CD4-positive, alpha-beta T cell (primary cell): ENCODE data around the gene NR1H4. TPM values are rescaled to one million over a fixed set of nuclear protein-coding genes. Genes with fewer than 3 reads are reported as not detected.

Experiments used
- ATAC-seq: fragments of 200-7000 bp; cut with Tn5 transposase; one replicate; pipeline ENCODE4 v1.10.0; 2022; ENCODE audit warnings: mild to moderate bottlenecking; ENCODE audit not compliant: poor library complexity
- CTCF ChIA-PET: fragments of 350-600 bp; sonication (Branson Sonifier 250); formaldehyde crosslinking; loops from one replicate; lab custom pipeline; 2021; ENCODE audit warnings: antibody characterized with exemption, inconsistent platforms; lab: Charles Lee
- POLR2A ChIA-PET: fragments of 350-600 bp; sonication (Branson Sonifier 250); formaldehyde crosslinking; loops from one replicate; lab custom pipeline; 2021; ENCODE audit warnings: antibody characterized with exemption, inconsistent platforms; lab: Charles Lee
- DNase-seq, 14 experiments: peaks; one replicate each; pipeline ENCODE4 v3.0.0-alpha.2; 2013 to 2020; ENCODE audit warnings: mixed read lengths in 2 of 14
- H3K27ac ChIP-seq, 2 donors: one replicate each; pipeline versions ENCODE4 v1.5.1 to v1.7.0; 2013; ENCODE audit warnings: low read length in 2 of 2, low read depth in 1 of 2, mild to moderate bottlenecking in 1 of 2
- H3K27me3 ChIP-seq, 2 experiments: 1 replicate in 1 of 2; 2 replicates in 1 of 2; pipeline versions ENCODE4 v1.6.1 to v1.7.0; 2013; ENCODE audit warnings: low read length in 2 of 2, control low read depth in 1 of 2, mild to moderate bottlenecking in 1 of 2, moderate library complexity in 1 of 2; ENCODE audit not compliant: insufficient read depth in 2 of 2, control insufficient read depth in 1 of 2
- H3K36me3 ChIP-seq: one replicate; pipeline ENCODE4 v1.6.1; 2013; ENCODE audit warnings: low read length, control low read depth; ENCODE audit not compliant: insufficient read depth
- H3K4me1 ChIP-seq: one replicate; pipeline ENCODE4 v1.6.1; 2013; ENCODE audit warnings: low read length, control low read depth; ENCODE audit not compliant: insufficient read depth
- H3K4me3 ChIP-seq: one replicate; pipeline ENCODE4 v1.5.1; 2013; ENCODE audit warnings: mild to moderate bottlenecking, low read length, moderate library complexity
- H3K9me3 ChIP-seq, 2 experiments: 1 replicate in 1 of 2; 2 replicates in 1 of 2; pipeline versions ENCODE4 v1.6.1 to v1.7.0; 2013; ENCODE audit warnings: low read length in 2 of 2, mild to moderate bottlenecking in 2 of 2, control low read depth in 1 of 2, moderate library complexity in 1 of 2; ENCODE audit not compliant: control insufficient read depth in 1 of 2, insufficient read depth in 1 of 2
- H3K27ac Mint-ChIP-seq: one replicate; pipeline ENCODE4 v1.8.0; 2020; ENCODE audit warnings: mixed read lengths
- H3K27me3 Mint-ChIP-seq: one replicate; pipeline ENCODE4 v1.8.0; 2021; ENCODE audit warnings: mixed read lengths
- H3K36me3 Mint-ChIP-seq: one replicate; pipeline ENCODE4 v1.8.0; 2021; ENCODE audit warnings: low read depth, mixed read lengths
- H3K4me1 Mint-ChIP-seq: one replicate; pipeline ENCODE4 v1.8.0; 2021; ENCODE audit warnings: low read depth, mixed read lengths
- H3K4me3 Mint-ChIP-seq: one replicate; pipeline ENCODE4 v1.8.0; 2020; ENCODE audit warnings: mild to moderate bottlenecking, mixed read lengths
- H3K9me3 Mint-ChIP-seq: one replicate; pipeline ENCODE4 v1.8.0; 2020; ENCODE audit warnings: mixed read lengths
- intact Hi-C, 2 experiments: fragments of 100-400 bp; cut with DNase I in 1 of 2; cut with micrococcal nuclease in 1 of 2; formaldehyde crosslinking; loops; one replicate each; pipeline versions ENCODE4 v1.15.1 to v1.9.0; 2023 to 2025; cut with DNase I, micrococcal nuclease
- total RNA-seq, 174 experiments: library from RNA in 2 of 174; stranded (reverse) in 2 of 174; gene quantifications; one replicate each; pipeline ENCODE4 v1.2.3 and lab custom pipeline; 2021 to 2026
- TF ChIP-seq, protein P1 (sequence below): fragments of 200-600 bp; IDR thresholded peaks from one replicate; pipeline ENCODE4 v1.8.0; 2022; ENCODE audit warnings: antibody characterized with exemption, mild to moderate bottlenecking

The NR1H4 gene
- total RNA-seq, 2 experiments from 2014 or later: not detected

- Histone ChIP-seq H3K9me3 (no peaks in the 10 kb centered on the region), H3K4me3 (no peak overlapping the region), H3K27ac (no peak overlapping the region), H3K4me1 (no peaks in the 10 kb centered on the region), H3K27me3 (peaks cover 0 to 3% of the 10 kb centered on the region in 2 experiments), H3K36me3 (no peaks in the 10 kb centered on the region)
- H3K36me3 Mint-ChIP-seq: no peaks in the 10 kb centered on the region
- H3K4me3 Mint-ChIP-seq: no peak overlapping the region
- TF ChIP-seq, protein P1, sequence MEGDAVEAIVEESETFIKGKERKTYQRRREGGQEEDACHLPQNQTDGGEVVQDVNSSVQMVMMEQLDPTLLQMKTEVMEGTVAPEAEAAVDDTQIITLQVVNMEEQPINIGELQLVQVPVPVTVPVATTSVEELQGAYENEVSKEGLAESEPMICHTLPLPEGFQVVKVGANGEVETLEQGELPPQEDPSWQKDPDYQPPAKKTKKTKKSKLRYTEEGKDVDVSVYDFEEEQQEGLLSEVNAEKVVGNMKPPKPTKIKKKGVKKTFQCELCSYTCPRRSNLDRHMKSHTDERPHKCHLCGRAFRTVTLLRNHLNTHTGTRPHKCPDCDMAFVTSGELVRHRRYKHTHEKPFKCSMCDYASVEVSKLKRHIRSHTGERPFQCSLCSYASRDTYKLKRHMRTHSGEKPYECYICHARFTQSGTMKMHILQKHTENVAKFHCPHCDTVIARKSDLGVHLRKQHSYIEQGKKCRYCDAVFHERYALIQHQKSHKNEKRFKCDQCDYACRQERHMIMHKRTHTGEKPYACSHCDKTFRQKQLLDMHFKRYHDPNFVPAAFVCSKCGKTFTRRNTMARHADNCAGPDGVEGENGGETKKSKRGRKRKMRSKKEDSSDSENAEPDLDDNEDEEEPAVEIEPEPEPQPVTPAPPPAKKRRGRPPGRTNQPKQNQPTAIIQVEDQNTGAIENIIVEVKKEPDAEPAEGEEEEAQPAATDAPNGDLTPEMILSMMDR: no peak
- H3K9me3 Mint-ChIP-seq: peaks cover 5% of the 10 kb centered on the region
- H3K27me3 Mint-ChIP-seq: peaks cover 25% of the 10 kb centered on the region
- H3K27ac Mint-ChIP-seq: no peak overlapping the region
- CTCF ChIA-PET: no interaction called here
- DNase-seq (no peak), ATAC-seq (no peak)
- intact Hi-C loops: no loop called here
- POLR2A ChIA-PET: no interaction called here
- H3K4me1 Mint-ChIP-seq: peaks cover 1% of the 10 kb centered on the region
Observed at GRCh38 chr12:100579844-100580243, 106.2 kb downstream of the NR1H4 start.

DNA sequence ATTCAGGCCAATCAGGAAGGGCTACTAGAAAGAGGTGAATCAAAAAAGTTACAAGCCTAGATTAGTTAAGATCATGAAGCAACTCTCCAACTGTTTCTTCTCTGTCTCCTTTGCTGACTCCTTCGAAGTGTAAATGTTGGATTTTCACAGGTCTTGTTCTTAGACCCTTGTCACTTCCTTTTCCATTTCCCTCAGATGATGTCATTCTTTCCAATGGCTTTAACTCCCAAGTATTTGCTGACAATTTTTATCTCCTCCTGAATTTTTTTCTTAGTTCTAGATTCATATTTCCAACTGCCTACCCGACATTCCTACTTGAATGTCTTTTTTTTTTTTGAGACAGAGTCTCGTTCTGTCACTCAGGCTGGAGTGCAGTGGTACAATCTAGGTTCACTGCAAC is 110.6 kb downstream of the NR1H4 start:
- H3K4me1 ChIP-seq: no peaks in the 10 kb centered on the region
- H3K27me3 ChIP-seq: no peaks in the 10 kb centered on the region
- Mint-ChIP-seq H3K4me1 (no peaks in the 10 kb centered on the region), H3K4me3 (no peak overlapping the region), H3K36me3 (no peaks in the 10 kb centered on the region), H3K27me3 (peaks cover 18% of the 10 kb centered on the region), H3K27ac (no peak overlapping the region), H3K9me3 (peaks cover 18% of the 10 kb centered on the region)
- H3K36me3 ChIP-seq: no peaks in the 10 kb centered on the region
- no peak overlapping the region for H3K4me3 ChIP-seq
- TF ChIP-seq, protein P1: no peak
- no peak for ATAC-seq
- POLR2A ChIA-PET: no interaction called here
- H3K27ac ChIP-seq: no peak overlapping the region
- no peak for DNase-seq
- CTCF ChIA-PET: no interaction called here
- no peaks in the 10 kb centered on the region for H3K9me3 ChIP-seq
- intact Hi-C loops: no loop called here

DNA sequence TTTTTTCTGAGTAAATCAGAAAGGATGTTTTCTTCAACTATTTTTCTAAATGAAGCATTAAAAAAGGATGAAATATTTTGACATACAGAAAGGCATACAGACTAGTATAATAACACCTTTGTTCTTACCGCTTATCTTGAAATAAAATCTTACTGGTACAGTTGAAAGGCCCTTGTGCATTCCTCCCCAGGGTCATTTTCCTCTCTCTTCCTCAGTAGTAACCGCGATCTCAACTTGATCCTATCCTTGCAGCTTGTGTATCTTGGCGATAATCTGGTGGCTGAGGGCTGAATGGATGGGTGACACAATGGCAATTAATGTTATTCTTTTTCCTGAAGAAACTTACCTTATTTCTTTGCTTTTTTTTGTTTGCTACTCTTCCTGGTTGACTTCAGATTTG is 118.3 kb downstream of the NR1H4 start:
- H3K36me3 Mint-ChIP-seq: no peaks in the 10 kb centered on the region
- no peaks in the 10 kb centered on the region for H3K4me1 Mint-ChIP-seq
- ATAC-seq (no peak), DNase-seq (no peak)
- no peaks in the 10 kb centered on the region for H3K27me3 ChIP-seq
- H3K27ac ChIP-seq: no peak overlapping the region
- no peaks in the 10 kb centered on the region for H3K27me3 Mint-ChIP-seq
- TF ChIP-seq, protein P1: no peak
- no peak overlapping the region for H3K27ac Mint-ChIP-seq
- POLR2A ChIA-PET: no interaction called here
- H3K4me3 Mint-ChIP-seq: no peak overlapping the region
- H3K36me3 ChIP-seq: no peaks in the 10 kb centered on the region
- no peak overlapping the region for H3K4me3 ChIP-seq
- CTCF ChIA-PET: no interaction called here
- no peaks in the 10 kb centered on the region for H3K9me3 ChIP-seq
- H3K9me3 Mint-ChIP-seq: peaks cover 9% of the 10 kb centered on the region
- H3K4me1 ChIP-seq: no peaks in the 10 kb centered on the region
- intact Hi-C loops: no loop called here
